ENCODE data around the gene LIN52. TPM values are rescaled to one million over a fixed set of nuclear protein-coding genes. Genes with fewer than 3 reads are reported as not detected.

The LIN52 gene
- total and polyA plus RNA-seq, 4 donors: 3.8 to 9.9 (median 5.3) TPM

DNA sequence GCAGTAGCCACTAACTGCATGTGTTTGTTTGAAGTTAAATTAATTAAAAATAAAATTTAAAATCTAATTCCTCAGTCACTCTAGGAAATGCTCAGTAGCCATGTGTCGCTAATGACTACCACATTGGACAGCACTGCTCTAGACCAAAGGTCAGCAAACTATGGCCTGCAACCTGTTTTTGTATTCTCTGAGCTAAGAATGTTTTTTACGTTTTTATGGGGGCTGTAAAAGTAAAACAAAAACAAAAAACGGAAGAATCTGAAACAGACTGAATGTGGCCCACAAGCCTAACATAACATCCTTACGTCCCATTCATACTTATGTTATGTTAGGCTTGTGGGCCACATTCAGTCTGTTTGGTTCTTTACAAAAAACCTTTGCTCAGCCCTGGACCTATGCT lies 57.8 kb downstream of the LIN52 start (continued):
- TF ChIP-seq, protein P1, sequence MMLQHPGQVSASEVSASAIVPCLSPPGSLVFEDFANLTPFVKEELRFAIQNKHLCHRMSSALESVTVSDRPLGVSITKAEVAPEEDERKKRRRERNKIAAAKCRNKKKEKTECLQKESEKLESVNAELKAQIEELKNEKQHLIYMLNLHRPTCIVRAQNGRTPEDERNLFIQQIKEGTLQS (IDR thresholded peaks at IDR 0.05): no peak
- TF ChIP-seq HNF4A (conservative IDR thresholded peaks at IDR 0.05) (peak; percentile 23 to 68), YY1 (IDR thresholded peaks at IDR 0.05) (peak; percentile 40), JUND (IDR thresholded peaks at IDR 0.05) (no peak), GABPA (IDR thresholded peaks at IDR 0.05 in 1 of 2, conservative IDR thresholded peaks at IDR 0.05 in 1 of 2) (no peak)

DNA sequence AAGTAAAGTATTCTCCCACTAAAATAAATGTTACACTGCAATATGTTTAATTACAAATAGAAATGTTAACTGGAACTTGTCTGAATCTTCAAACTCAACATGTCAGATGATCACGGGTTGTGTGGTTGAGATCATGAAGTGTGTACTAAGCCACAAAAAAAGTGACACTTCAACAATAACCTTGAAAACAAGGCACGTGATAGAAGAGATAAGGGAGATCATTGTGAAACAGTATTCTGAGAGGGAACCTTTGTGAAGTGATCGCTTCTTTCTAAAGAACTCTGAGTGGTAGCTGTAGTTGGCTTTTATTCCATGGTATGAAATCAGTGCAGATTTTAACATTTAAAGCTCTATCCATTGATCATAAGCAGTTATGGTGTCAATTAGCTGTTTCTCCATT lies 60.0 kb downstream of the LIN52 start:
- peaks cover 2 to 14% (median 4%) of the 10 kb centered on the region in 4 donors for H3K4me1 ChIP-seq (ENCODE audit: control insufficient read depth in 4 of 4, insufficient read depth in 4 of 4, low read length in 3 of 4)
- H3K9me3 ChIP-seq (ENCODE audit: control insufficient read depth in 4 of 4, low read length in 3 of 4): no peaks in the 10 kb centered on the region
- WGBS: 34% methylated on average over 3 of the region's 3 CpGs
- DNase-seq (ENCODE audit: low spot score): no peak
- TF ChIP-seq RAD21 (IDR thresholded peaks at IDR 0.05) (no peak), SP1 (IDR thresholded peaks at IDR 0.05) (peak; percentile 23), HNF4A (conservative IDR thresholded peaks at IDR 0.05) (peak in 1 of 2 donors; percentile 64), YY1 (IDR thresholded peaks at IDR 0.05) (peak; percentile 35), FOXA1 (IDR thresholded peaks at IDR 0.05) (no peak), RXRA (IDR thresholded peaks at IDR 0.05) (peak in 1 of 2 donors; percentile 64), JUND (IDR thresholded peaks at IDR 0.05) (no peak)
- TF ChIP-seq, protein P2, sequence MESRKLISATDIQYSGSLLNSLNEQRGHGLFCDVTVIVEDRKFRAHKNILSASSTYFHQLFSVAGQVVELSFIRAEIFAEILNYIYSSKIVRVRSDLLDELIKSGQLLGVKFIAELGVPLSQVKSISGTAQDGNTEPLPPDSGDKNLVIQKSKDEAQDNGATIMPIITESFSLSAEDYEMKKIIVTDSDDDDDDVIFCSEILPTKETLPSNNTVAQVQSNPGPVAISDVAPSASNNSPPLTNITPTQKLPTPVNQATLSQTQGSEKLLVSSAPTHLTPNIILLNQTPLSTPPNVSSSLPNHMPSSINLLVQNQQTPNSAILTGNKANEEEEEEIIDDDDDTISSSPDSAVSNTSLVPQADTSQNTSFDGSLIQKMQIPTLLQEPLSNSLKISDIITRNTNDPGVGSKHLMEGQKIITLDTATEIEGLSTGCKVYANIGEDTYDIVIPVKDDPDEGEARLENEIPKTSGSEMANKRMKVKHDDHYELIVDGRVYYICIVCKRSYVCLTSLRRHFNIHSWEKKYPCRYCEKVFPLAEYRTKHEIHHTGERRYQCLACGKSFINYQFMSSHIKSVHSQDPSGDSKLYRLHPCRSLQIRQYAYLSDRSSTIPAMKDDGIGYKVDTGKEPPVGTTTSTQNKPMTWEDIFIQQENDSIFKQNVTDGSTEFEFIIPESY (IDR thresholded peaks at IDR 0.05): peak; percentile 25
- TF ChIP-seq, protein P3, sequence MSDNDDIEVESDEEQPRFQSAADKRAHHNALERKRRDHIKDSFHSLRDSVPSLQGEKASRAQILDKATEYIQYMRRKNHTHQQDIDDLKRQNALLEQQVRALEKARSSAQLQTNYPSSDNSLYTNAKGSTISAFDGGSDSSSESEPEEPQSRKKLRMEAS (IDR thresholded peaks at IDR 0.05): no peak
- TF ChIP-seq, protein P4, sequence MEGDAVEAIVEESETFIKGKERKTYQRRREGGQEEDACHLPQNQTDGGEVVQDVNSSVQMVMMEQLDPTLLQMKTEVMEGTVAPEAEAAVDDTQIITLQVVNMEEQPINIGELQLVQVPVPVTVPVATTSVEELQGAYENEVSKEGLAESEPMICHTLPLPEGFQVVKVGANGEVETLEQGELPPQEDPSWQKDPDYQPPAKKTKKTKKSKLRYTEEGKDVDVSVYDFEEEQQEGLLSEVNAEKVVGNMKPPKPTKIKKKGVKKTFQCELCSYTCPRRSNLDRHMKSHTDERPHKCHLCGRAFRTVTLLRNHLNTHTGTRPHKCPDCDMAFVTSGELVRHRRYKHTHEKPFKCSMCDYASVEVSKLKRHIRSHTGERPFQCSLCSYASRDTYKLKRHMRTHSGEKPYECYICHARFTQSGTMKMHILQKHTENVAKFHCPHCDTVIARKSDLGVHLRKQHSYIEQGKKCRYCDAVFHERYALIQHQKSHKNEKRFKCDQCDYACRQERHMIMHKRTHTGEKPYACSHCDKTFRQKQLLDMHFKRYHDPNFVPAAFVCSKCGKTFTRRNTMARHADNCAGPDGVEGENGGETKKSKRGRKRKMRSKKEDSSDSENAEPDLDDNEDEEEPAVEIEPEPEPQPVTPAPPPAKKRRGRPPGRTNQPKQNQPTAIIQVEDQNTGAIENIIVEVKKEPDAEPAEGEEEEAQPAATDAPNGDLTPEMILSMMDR (IDR thresholded peaks at IDR 0.05; ENCODE audit: low read depth, low read length, missing input control): no peak
- no peak overlapping the region for H3K4me3 ChIP-seq (ENCODE audit: low read depth in 1 of 3, low read length in 3 of 3)
- no peaks in the 10 kb centered on the region for H3K27me3 ChIP-seq (ENCODE audit: control insufficient read depth in 4 of 4, insufficient read depth in 4 of 4, low read length in 3 of 4)
- H3K9ac ChIP-seq (ENCODE audit: low read depth in 1 of 2, low read length in 2 of 2): no peak overlapping the region
- no peak overlapping the region for H3K27ac ChIP-seq (ENCODE audit: low read depth in 1 of 2, low read length in 2 of 2)
- no peaks in the 10 kb centered on the region for H3K36me3 ChIP-seq (ENCODE audit: control insufficient read depth in 4 of 4, insufficient read depth in 3 of 4, low read depth in 1 of 4, low read length in 3 of 4)

DNA sequence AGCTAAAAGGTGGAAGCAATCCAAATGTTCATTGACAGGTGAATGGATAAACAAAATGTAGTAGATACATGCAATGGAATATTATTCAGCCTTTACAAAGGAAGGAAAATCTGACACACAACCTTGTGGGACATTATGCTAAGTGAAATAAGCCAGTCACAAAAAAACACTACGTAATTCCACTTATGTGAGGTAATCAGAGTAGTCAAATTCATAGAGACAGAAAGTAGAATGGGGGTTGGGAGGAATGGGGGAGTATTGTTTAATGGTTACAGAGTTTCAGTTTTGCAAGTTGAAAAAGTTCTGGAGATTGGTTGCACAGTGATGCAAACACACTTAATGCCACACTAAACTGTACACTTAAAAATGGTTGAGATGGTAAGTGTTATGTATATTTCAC lies 62.8 kb downstream of the LIN52 start:
- Histone ChIP-seq H3K9me3 (ENCODE audit: control insufficient read depth in 4 of 4, low read length in 3 of 4) (no peaks in the 10 kb centered on the region), H3K36me3 (ENCODE audit: control insufficient read depth in 4 of 4, insufficient read depth in 3 of 4, low read depth in 1 of 4, low read length in 3 of 4) (no peaks in the 10 kb centered on the region), H3K4me3 (ENCODE audit: low read depth in 1 of 3, low read length in 3 of 3) (no peak overlapping the region), H3K9ac (ENCODE audit: low read depth in 1 of 2, low read length in 2 of 2) (no peak overlapping the region), H3K4me1 (ENCODE audit: control insufficient read depth in 4 of 4, insufficient read depth in 4 of 4, low read length in 3 of 4) (peaks cover 0 to 5% (median under 1%) of the 10 kb centered on the region in 4 donors), H3K27me3 (ENCODE audit: control insufficient read depth in 4 of 4, insufficient read depth in 4 of 4, low read length in 3 of 4) (no peaks in the 10 kb centered on the region), H3K27ac (ENCODE audit: low read depth in 1 of 2, low read length in 2 of 2) (no peak overlapping the region)
- no peak for DNase-seq (ENCODE audit: low spot score)
- TF ChIP-seq FOXA2 (IDR thresholded peaks at IDR 0.05) (no peak), JUND (IDR thresholded peaks at IDR 0.05) (no peak), SP1 (IDR thresholded peaks at IDR 0.05) (no peak), EGR1 (IDR thresholded peaks at IDR 0.05; ENCODE audit: low read depth in 2 of 2) (no peak)
- TF ChIP-seq, protein P4 (IDR thresholded peaks at IDR 0.05; ENCODE audit: low read depth, low read length, missing input control): no peak
- TF ChIP-seq, protein P3 (IDR thresholded peaks at IDR 0.05): no peak
- WGBS: 97% methylated on average over 1 of the region's 1 CpG

Measured in liver (tissue), 9 donors.